ENCODE results near the gene CCM2L.

- TF ChIP-seq ZSCAN29 (IDR thresholded peaks at IDR 0.05) (no peak), EP300 (IDR thresholded peaks at IDR 0.05; ENCODE audit: borderline replicate concordance in 1 of 2, control insufficient read depth in 1 of 2, low read depth in 2 of 2, low read length in 2 of 2) (no peak), IRF3 (IDR thresholded peaks at IDR 0.05) (no peak), HDAC6 (IDR thresholded peaks at IDR 0.05; ENCODE audit: unreplicated experiment) (no peak), SIN3A (IDR thresholded peaks at IDR 0.05; ENCODE audit: low read depth, low read length) (no peak), USF1 (IDR thresholded peaks at IDR 0.05; ENCODE audit: borderline replicate concordance, extremely low read length, insufficient read depth, low read depth, low read length) (no peak), PRDM15 (CRISPR knock-in tag; IDR thresholded peaks at IDR 0.05) (no peak), MYC (IDR thresholded peaks at IDR 0.05; ENCODE audit: insufficient read depth, insufficient read length, insufficient replicate concordance, low read length, severe bottlenecking) (no peak), ZNF622 (IDR thresholded peaks at IDR 0.05) (no peak), JUND (IDR thresholded peaks at IDR 0.05; ENCODE audit: low read depth, low read length) (no peak), SMC3 (IDR thresholded peaks at IDR 0.05; ENCODE audit: borderline replicate concordance, low read length) (no peak)
- TF ChIP-seq, protein P1, sequence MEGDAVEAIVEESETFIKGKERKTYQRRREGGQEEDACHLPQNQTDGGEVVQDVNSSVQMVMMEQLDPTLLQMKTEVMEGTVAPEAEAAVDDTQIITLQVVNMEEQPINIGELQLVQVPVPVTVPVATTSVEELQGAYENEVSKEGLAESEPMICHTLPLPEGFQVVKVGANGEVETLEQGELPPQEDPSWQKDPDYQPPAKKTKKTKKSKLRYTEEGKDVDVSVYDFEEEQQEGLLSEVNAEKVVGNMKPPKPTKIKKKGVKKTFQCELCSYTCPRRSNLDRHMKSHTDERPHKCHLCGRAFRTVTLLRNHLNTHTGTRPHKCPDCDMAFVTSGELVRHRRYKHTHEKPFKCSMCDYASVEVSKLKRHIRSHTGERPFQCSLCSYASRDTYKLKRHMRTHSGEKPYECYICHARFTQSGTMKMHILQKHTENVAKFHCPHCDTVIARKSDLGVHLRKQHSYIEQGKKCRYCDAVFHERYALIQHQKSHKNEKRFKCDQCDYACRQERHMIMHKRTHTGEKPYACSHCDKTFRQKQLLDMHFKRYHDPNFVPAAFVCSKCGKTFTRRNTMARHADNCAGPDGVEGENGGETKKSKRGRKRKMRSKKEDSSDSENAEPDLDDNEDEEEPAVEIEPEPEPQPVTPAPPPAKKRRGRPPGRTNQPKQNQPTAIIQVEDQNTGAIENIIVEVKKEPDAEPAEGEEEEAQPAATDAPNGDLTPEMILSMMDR (IDR thresholded peaks at IDR 0.05 in 2 of 3, conservative IDR thresholded peaks at IDR 0.05 in 1 of 3; ENCODE audit: control insufficient read depth in 2 of 3, extremely low read depth in 1 of 3, insufficient read depth in 1 of 3, low read depth in 3 of 3, low read length in 3 of 3) = no peak
- TF ChIP-seq, protein P2, sequence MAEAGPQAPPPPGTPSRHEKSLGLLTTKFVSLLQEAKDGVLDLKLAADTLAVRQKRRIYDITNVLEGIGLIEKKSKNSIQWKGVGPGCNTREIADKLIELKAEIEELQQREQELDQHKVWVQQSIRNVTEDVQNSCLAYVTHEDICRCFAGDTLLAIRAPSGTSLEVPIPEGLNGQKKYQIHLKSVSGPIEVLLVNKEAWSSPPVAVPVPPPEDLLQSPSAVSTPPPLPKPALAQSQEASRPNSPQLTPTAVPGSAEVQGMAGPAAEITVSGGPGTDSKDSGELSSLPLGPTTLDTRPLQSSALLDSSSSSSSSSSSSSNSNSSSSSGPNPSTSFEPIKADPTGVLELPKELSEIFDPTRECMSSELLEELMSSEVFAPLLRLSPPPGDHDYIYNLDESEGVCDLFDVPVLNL (IDR thresholded peaks at IDR 0.05; ENCODE audit: low read depth, low read length) = no peak
Observed at GRCh38 chr20:31977080-31977479, 33.2 kb upstream of the CCM2L start.
